HG03521 (cell line): ENCODE measurements around the gene CAMTA1.

Experiments
- ATAC-seq: cut with Tn5 transposase; IDR thresholded peaks from one replicate; pipeline ENCODE4 v1.9.1; 2021; ENCODE audit warnings: mild to moderate bottlenecking, moderate library complexity; ENCODE audit not compliant: unreplicated experiment

Gene CAMTA1

GRCh38 chr1:7610106-7610731 lies 825.0 kb downstream of the CAMTA1 start:
- no peak for ATAC-seq

- no peak for ATAC-seq
These were observed 825.7 kb downstream of the CAMTA1 start for GRCh38 chr1:7610936-7611335.

- no peak for ATAC-seq
These were observed 826.3 kb downstream of the CAMTA1 start for GRCh38 chr1:7611421-7612010.

GRCh38 chr1:7613106-7613850 lies 828.0 kb downstream of the CAMTA1 start:
- ATAC-seq: no peak

- ATAC-seq: no peak
These were observed 828.6 kb downstream of the CAMTA1 start for GRCh38 chr1:7613851-7614205.

- no peak for ATAC-seq
These were observed 829.4 kb downstream of the CAMTA1 start for GRCh38 chr1:7614576-7615074.

- ATAC-seq: no peak
These were observed 829.9 kb downstream of the CAMTA1 start for GRCh38 chr1:7615138-7615537.

GRCh38 chr1:7616076-7616832 lies 831.0 kb downstream of the CAMTA1 start:
- no peak for ATAC-seq

- ATAC-seq: no peak
These were observed 831.7 kb downstream of the CAMTA1 start for GRCh38 chr1:7616953-7617352.

- no peak for ATAC-seq
These were observed 832.6 kb downstream of the CAMTA1 start for GRCh38 chr1:7617826-7618225.

GRCh38 chr1:7620196-7620595 lies 834.9 kb downstream of the CAMTA1 start:
- ATAC-seq: no peak

GRCh38 chr1:7621334-7622219 lies 836.3 kb downstream of the CAMTA1 start:
- no peak for ATAC-seq

GRCh38 chr1:7623842-7624241 lies 838.6 kb downstream of the CAMTA1 start:
- no peak for ATAC-seq

GRCh38 chr1:7624791-7625355 lies 839.6 kb downstream of the CAMTA1 start:
- no peak for ATAC-seq

- ATAC-seq: no peak
These were observed 840.1 kb downstream of the CAMTA1 start for GRCh38 chr1:7625401-7625800.

- no peak for ATAC-seq
These were observed 843.0 kb downstream of the CAMTA1 start for GRCh38 chr1:7628273-7628672.

- ATAC-seq: no peak
These were observed 843.8 kb downstream of the CAMTA1 start for GRCh38 chr1:7629011-7629410.

- no peak for ATAC-seq
These were observed 844.4 kb downstream of the CAMTA1 start for GRCh38 chr1:7629465-7630195.

- ATAC-seq: no peak
These were observed 845.1 kb downstream of the CAMTA1 start for GRCh38 chr1:7630378-7630777.
